BLaER1 treated with 17β-estradiol and CSF1 and Interleukin-3, amounts not matched to agents 10 nM and 100 nM (cell line): ENCODE results near the gene BTC.

Source experiments
- H3K27ac ChIP-seq, 11 experiments: shearing (Covaris generic); formaldehyde crosslinking; 2 replicates each; pipeline ENCODE4 v1.8.1; 2022
- H3K27me3 ChIP-seq, 11 experiments: shearing (Covaris generic); formaldehyde crosslinking; 2 replicates each; pipeline ENCODE4 v1.8.1; 2022
- H3K36me3 ChIP-seq, 11 experiments: shearing (Covaris generic); formaldehyde crosslinking; 2 replicates each; pipeline ENCODE4 v1.8.1; 2022
- H3K4me1 ChIP-seq, 10 experiments: shearing (Covaris generic); formaldehyde crosslinking; 2 replicates each; pipeline ENCODE4 v1.8.1; 2022
- H3K4me2 ChIP-seq, 11 experiments: shearing (Covaris generic); formaldehyde crosslinking; 2 replicates each; pipeline ENCODE4 v1.8.1; 2022
- H3K4me3 ChIP-seq, 10 experiments: shearing (Covaris generic); formaldehyde crosslinking; 2 replicates each; pipeline ENCODE4 v1.8.1; 2022
- H3K9ac ChIP-seq, 11 experiments: shearing (Covaris generic); formaldehyde crosslinking; 2 replicates each; pipeline ENCODE4 v1.8.1; 2022
- H3K9me3 ChIP-seq, 11 experiments: shearing (Covaris generic); formaldehyde crosslinking; replicated peaks in 1 of 11; 2 replicates each; pipeline ENCODE4 v1.8.1; 2022
- H4K20me1 ChIP-seq, 11 experiments: shearing (Covaris generic); formaldehyde crosslinking; 2 replicates each; pipeline ENCODE4 v1.8.1; 2022
- Cebpa-rat ChIP-seq, 11 experiments: shearing (Covaris generic); IDR thresholded peaks; 2 replicates each; pipeline ENCODE4 v1.8.1; 2022

The BTC gene

DNA sequence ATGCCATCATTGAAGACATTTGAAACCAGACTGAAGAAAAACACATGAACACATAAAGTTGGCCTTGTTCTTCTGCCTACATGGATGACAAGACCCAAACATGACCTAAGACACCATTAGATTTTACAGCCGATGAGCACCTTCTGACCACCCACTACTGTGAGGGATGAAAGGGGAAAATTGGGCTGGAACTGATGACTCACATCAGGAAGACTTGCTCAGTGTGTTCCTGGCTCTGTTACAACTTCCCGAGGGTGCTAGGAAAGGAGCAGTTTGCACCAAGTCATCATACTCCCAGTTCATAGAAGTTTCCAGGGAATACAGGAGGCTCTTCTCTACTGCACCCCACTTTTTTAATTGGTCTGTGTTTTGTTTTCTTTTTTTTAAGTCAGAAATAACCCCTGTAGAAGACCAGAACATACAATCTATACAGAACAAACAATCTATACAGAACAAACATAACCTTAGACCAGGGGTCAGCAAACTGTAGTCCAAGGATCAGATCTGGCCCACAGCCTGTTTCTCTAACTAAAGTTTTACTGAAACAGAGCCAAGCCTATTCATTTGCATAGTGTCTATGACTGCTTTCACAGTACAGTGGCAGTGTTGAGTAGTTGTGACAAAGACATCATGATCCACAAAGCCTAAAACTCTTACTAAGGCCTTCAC, 25.3 kb downstream of the BTC start:
- H3K9ac ChIP-seq = no peak overlapping the region
- H3K36me3 ChIP-seq = no peaks in the 10 kb centered on the region
- H3K4me2 ChIP-seq = no peak overlapping the region
- no peaks in the 10 kb centered on the region for H3K27me3 ChIP-seq
- TF ChIP-seq Cebpa-rat (IDR thresholded peaks at IDR 0.05) = no peak
- H3K4me3 ChIP-seq = no peak overlapping the region
- no peaks in the 10 kb centered on the region for H3K4me1 ChIP-seq
- no peaks in the 10 kb centered on the region for H4K20me1 ChIP-seq
- H3K9me3 ChIP-seq = no peaks in the 10 kb centered on the region
- no peak overlapping the region for H3K27ac ChIP-seq

GRCh38 chr4:74764119-74764518, 30.2 kb downstream of the BTC start:
- no peak for TF ChIP-seq Cebpa-rat (IDR thresholded peaks at IDR 0.05)

GRCh38 chr4:74758551-74759145, 35.7 kb downstream of the BTC start:
- H3K4me1 ChIP-seq = no peaks in the 10 kb centered on the region
- H3K4me2 ChIP-seq = no peak overlapping the region
- H3K27ac ChIP-seq = no peak overlapping the region
- no peak overlapping the region for H3K4me3 ChIP-seq
- H4K20me1 ChIP-seq = no peaks in the 10 kb centered on the region
- H3K27me3 ChIP-seq = no peaks in the 10 kb centered on the region
- H3K9me3 ChIP-seq = no peaks in the 10 kb centered on the region
- no peak for TF ChIP-seq Cebpa-rat (IDR thresholded peaks at IDR 0.05)
- no peaks in the 10 kb centered on the region for H3K36me3 ChIP-seq
- H3K9ac ChIP-seq = no peak overlapping the region

More at GRCh38 chr4:74764119-74764518, 30.2 kb downstream of the BTC start:
- H3K9ac ChIP-seq = no peak overlapping the region
- H3K27ac ChIP-seq = no peak overlapping the region
- no peak overlapping the region for H3K4me3 ChIP-seq
- H3K4me1 ChIP-seq = no peaks in the 10 kb centered on the region
- no peak overlapping the region for H3K4me2 ChIP-seq
- H4K20me1 ChIP-seq = no peaks in the 10 kb centered on the region
- no peaks in the 10 kb centered on the region for H3K36me3 ChIP-seq
- H3K27me3 ChIP-seq = no peaks in the 10 kb centered on the region
- no peaks in the 10 kb centered on the region for H3K9me3 ChIP-seq

DNA sequence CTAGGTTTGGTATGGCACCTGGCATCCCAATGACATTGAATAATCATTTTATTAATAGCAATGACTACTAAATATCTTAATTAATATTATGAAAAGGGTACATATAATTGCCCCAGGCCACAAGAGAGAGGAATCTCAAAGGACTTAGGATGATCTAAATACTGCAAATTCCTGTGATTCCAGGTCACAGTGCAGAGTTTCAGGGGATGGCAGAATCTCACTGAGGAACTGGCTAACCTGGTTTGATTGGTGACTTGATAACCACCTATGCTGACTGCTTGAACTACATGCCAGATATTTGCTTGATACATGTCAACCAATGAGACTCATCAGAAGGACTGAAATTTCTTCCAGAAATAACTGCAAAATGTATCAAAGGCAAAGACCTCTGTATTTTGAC, 37.2 kb downstream of the BTC start:
- no peaks in the 10 kb centered on the region for H3K36me3 ChIP-seq
- no peaks in the 10 kb centered on the region for H3K9me3 ChIP-seq
- no peak overlapping the region for H3K27ac ChIP-seq
- H3K9ac ChIP-seq = no peak overlapping the region
- no peaks in the 10 kb centered on the region for H3K27me3 ChIP-seq
- TF ChIP-seq Cebpa-rat (IDR thresholded peaks at IDR 0.05) = no peak
- H3K4me1 ChIP-seq = no peaks in the 10 kb centered on the region
- no peak overlapping the region for H3K4me3 ChIP-seq
- H4K20me1 ChIP-seq = no peaks in the 10 kb centered on the region
- no peak overlapping the region for H3K4me2 ChIP-seq

DNA sequence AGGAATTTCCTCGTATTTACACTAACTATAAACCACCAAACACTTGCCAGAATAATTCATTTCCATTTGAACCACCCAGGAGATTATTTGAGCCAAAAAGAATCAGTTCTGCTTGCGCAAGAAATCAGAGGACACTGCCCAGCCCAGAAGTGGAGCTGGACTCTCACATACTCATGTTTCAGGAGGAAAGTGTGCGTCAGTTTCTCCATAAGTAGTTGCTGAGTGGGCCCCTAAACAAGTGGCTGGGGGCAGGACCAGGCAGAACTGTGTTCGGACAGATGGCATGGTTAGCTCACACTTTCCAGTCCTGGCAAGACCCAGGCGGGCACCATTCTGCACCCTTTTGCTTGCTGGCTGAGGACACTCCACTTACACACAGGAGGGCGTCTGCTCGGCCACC, 38.8 kb downstream of the BTC start:
- Histone ChIP-seq H3K4me2 (no peak overlapping the region), H3K4me1 (no peaks in the 10 kb centered on the region), H3K36me3 (no peaks in the 10 kb centered on the region), H3K9ac (no peak overlapping the region), H3K4me3 (no peak overlapping the region), H3K27me3 (no peaks in the 10 kb centered on the region), H4K20me1 (no peaks in the 10 kb centered on the region), H3K27ac (no peak overlapping the region), H3K9me3 (no peaks in the 10 kb centered on the region)
- no peak for TF ChIP-seq Cebpa-rat (IDR thresholded peaks at IDR 0.05)

GRCh38 chr4:74754218-74754617, 40.1 kb downstream of the BTC start:
- Histone ChIP-seq H3K9ac (no peak overlapping the region), H3K4me2 (no peak overlapping the region), H3K4me1 (no peaks in the 10 kb centered on the region), H3K36me3 (no peaks in the 10 kb centered on the region), H4K20me1 (no peaks in the 10 kb centered on the region), H3K27ac (no peak overlapping the region), H3K4me3 (no peak overlapping the region), H3K9me3 (no peaks in the 10 kb centered on the region), H3K27me3 (no peaks in the 10 kb centered on the region)
- TF ChIP-seq Cebpa-rat (IDR thresholded peaks at IDR 0.05) = no peak

- Histone ChIP-seq H3K27me3 (no peaks in the 10 kb centered on the region), H3K4me2 (no peak overlapping the region), H3K9me3 (no peaks in the 10 kb centered on the region), H4K20me1 (no peaks in the 10 kb centered on the region), H3K4me3 (no peak overlapping the region), H3K9ac (no peak overlapping the region), H3K4me1 (no peaks in the 10 kb centered on the region), H3K27ac (no peak overlapping the region), H3K36me3 (no peaks in the 10 kb centered on the region)
- TF ChIP-seq Cebpa-rat (IDR thresholded peaks at IDR 0.05) = no peak
These were observed 41.5 kb downstream of the BTC start for GRCh38 chr4:74752798-74753197.

GRCh38 chr4:74751856-74752255, 42.5 kb downstream of the BTC start:
- H3K4me3 ChIP-seq = no peak overlapping the region
- H4K20me1 ChIP-seq = no peaks in the 10 kb centered on the region
- H3K27me3 ChIP-seq = no peaks in the 10 kb centered on the region
- no peak for TF ChIP-seq Cebpa-rat (IDR thresholded peaks at IDR 0.05)
- no peak overlapping the region for H3K27ac ChIP-seq
- H3K4me2 ChIP-seq = no peak overlapping the region
- no peaks in the 10 kb centered on the region for H3K36me3 ChIP-seq
- no peak overlapping the region for H3K9ac ChIP-seq
- H3K9me3 ChIP-seq = no peaks in the 10 kb centered on the region
- no peaks in the 10 kb centered on the region for H3K4me1 ChIP-seq

GRCh38 chr4:74751247-74751646, 43.1 kb downstream of the BTC start:
- no peak overlapping the region for H3K9ac ChIP-seq
- no peaks in the 10 kb centered on the region for H4K20me1 ChIP-seq
- no peaks in the 10 kb centered on the region for H3K27me3 ChIP-seq
- no peak overlapping the region for H3K4me2 ChIP-seq
- H3K36me3 ChIP-seq = no peaks in the 10 kb centered on the region
- no peaks in the 10 kb centered on the region for H3K4me1 ChIP-seq
- TF ChIP-seq Cebpa-rat (IDR thresholded peaks at IDR 0.05) = no peak
- no peak overlapping the region for H3K27ac ChIP-seq
- no peaks in the 10 kb centered on the region for H3K9me3 ChIP-seq
- no peak overlapping the region for H3K4me3 ChIP-seq

- Histone ChIP-seq H3K27me3 (no peaks in the 10 kb centered on the region), H3K4me2 (no peak overlapping the region), H4K20me1 (no peaks in the 10 kb centered on the region), H3K36me3 (no peaks in the 10 kb centered on the region), H3K27ac (no peak overlapping the region), H3K9ac (no peak overlapping the region), H3K9me3 (no peaks in the 10 kb centered on the region), H3K4me3 (no peak overlapping the region), H3K4me1 (no peaks in the 10 kb centered on the region)
- no peak for TF ChIP-seq Cebpa-rat (IDR thresholded peaks at IDR 0.05)
These were observed 52.1 kb downstream of the BTC start for GRCh38 chr4:74742185-74742584.
